ENCODE results near the gene PRELID1.

Gene PRELID1

GRCh38 chr5:177335701-177336065 is 32.1 kb downstream of the PRELID1 start:
- no peak overlapping the region for H3K27ac ChIP-seq (replicated peaks)

GRCh38 chr5:177336112-177336511 is 32.5 kb downstream of the PRELID1 start:
- Histone ChIP-seq H3K4me3 (replicated peaks; ENCODE audit: insufficient read depth, low read length) (no peak overlapping the region), H3K27ac (replicated peaks) (no peak overlapping the region), H3K27me3 (ENCODE audit: insufficient read depth, poor library complexity, severe bottlenecking) (no peaks in the 10 kb centered on the region)
- no peak for TF ChIP-seq GABPA (IDR thresholded peaks at IDR 0.05; ENCODE audit: low read depth)
- TF ChIP-seq CTCF (IDR thresholded peaks at IDR 0.05; ENCODE audit: insufficient read depth, low read length) = peak; percentile 65
- DNase-seq (ENCODE audit: low read depth in 1 of 2, low spot score in 1 of 2) = peak in 1 of 2 experiments; percentile 63

More at GRCh38 chr5:177335701-177336065, 32.1 kb downstream of the PRELID1 start:
- DNase-seq (ENCODE audit: low read depth in 1 of 2, low spot score in 1 of 2) = no peak
- no peak for TF ChIP-seq SPI1 (IDR thresholded peaks at IDR 0.05; ENCODE audit: borderline replicate concordance, low read depth)
- no peak for TF ChIP-seq CTCF (IDR thresholded peaks at IDR 0.05; ENCODE audit: insufficient read depth, low read length)
- TF ChIP-seq POLR2AphosphoS5 (IDR thresholded peaks at IDR 0.05; ENCODE audit: low read depth) = no peak
- no peak for TF ChIP-seq GABPA (IDR thresholded peaks at IDR 0.05; ENCODE audit: low read depth)
- TF ChIP-seq REST (IDR thresholded peaks at IDR 0.05; ENCODE audit: insufficient replicate concordance, low read depth) = no peak
- Histone ChIP-seq H3K27me3 (ENCODE audit: insufficient read depth, poor library complexity, severe bottlenecking) (no peaks in the 10 kb centered on the region), H3K4me3 (replicated peaks; ENCODE audit: insufficient read depth, low read length) (no peak overlapping the region)

GRCh38 chr5:177336603-177337494 is 33.2 kb downstream of the PRELID1 start:
- TF ChIP-seq REST (IDR thresholded peaks at IDR 0.05; ENCODE audit: insufficient replicate concordance, low read depth) (no peak), CTCF (IDR thresholded peaks at IDR 0.05; ENCODE audit: insufficient read depth, low read length) (no peak), SPI1 (IDR thresholded peaks at IDR 0.05; ENCODE audit: borderline replicate concordance, low read depth) (no peak), POLR2AphosphoS5 (IDR thresholded peaks at IDR 0.05; ENCODE audit: low read depth) (no peak), GABPA (IDR thresholded peaks at IDR 0.05; ENCODE audit: low read depth) (no peak)
- no peak for DNase-seq (ENCODE audit: low read depth in 1 of 2, low spot score in 1 of 2)
- H3K27me3 ChIP-seq (ENCODE audit: insufficient read depth, poor library complexity, severe bottlenecking) = no peaks in the 10 kb centered on the region
- H3K4me3 ChIP-seq (replicated peaks; ENCODE audit: insufficient read depth, low read length) = no peak overlapping the region
- no peak overlapping the region for H3K27ac ChIP-seq (replicated peaks)
